Measurements from ENCODE around the gene SERP1.

DNA sequence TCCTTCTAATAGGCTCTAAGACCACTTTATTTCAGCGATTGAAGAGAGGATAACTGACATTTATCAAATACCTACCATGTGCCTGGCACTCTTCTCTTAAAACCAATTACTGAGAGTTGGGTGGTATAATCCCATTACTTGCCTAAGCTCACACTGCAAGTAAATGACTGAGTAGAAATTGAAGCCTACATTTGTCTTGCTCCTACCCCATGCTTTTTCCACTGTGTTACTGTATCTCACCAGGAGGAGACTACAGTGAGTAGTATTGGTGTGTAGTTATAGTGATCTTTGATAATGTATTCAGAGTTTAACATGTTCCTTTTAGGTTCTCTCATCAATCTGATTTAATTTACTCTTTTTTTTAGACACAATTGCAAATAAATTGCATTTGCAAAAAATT is 21.0 kb upstream of the SERP1 start:
- TF ChIP-seq SIN3A (IDR thresholded peaks at IDR 0.05; ENCODE audit: borderline replicate concordance, low read depth, low read length) (no peak), GABPA (IDR thresholded peaks at IDR 0.05; ENCODE audit: low read depth) (no peak), ELF1 (IDR thresholded peaks at IDR 0.05) (no peak), CHD2 (IDR thresholded peaks at IDR 0.05; ENCODE audit: low read length, partially characterized antibody) (no peak), EP300 (IDR thresholded peaks at IDR 0.05; ENCODE audit: borderline replicate concordance in 1 of 2, low read depth in 1 of 2, low read length in 1 of 2) (no peak), RFX5 (IDR thresholded peaks at IDR 0.05; ENCODE audit: low read length) (no peak), POLR2AphosphoS5 (IDR thresholded peaks at IDR 0.05; ENCODE audit: low read depth, low read length) (no peak), USF1 (IDR thresholded peaks at IDR 0.05; ENCODE audit: borderline replicate concordance, low read depth) (no peak)
- TF ChIP-seq, protein P1, sequence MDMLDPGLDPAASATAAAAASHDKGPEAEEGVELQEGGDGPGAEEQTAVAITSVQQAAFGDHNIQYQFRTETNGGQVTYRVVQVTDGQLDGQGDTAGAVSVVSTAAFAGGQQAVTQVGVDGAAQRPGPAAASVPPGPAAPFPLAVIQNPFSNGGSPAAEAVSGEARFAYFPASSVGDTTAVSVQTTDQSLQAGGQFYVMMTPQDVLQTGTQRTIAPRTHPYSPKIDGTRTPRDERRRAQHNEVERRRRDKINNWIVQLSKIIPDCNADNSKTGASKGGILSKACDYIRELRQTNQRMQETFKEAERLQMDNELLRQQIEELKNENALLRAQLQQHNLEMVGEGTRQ (IDR thresholded peaks at IDR 0.05; ENCODE audit: borderline replicate concordance, low read depth, low read length), result no peak
- TF ChIP-seq, protein P2, sequence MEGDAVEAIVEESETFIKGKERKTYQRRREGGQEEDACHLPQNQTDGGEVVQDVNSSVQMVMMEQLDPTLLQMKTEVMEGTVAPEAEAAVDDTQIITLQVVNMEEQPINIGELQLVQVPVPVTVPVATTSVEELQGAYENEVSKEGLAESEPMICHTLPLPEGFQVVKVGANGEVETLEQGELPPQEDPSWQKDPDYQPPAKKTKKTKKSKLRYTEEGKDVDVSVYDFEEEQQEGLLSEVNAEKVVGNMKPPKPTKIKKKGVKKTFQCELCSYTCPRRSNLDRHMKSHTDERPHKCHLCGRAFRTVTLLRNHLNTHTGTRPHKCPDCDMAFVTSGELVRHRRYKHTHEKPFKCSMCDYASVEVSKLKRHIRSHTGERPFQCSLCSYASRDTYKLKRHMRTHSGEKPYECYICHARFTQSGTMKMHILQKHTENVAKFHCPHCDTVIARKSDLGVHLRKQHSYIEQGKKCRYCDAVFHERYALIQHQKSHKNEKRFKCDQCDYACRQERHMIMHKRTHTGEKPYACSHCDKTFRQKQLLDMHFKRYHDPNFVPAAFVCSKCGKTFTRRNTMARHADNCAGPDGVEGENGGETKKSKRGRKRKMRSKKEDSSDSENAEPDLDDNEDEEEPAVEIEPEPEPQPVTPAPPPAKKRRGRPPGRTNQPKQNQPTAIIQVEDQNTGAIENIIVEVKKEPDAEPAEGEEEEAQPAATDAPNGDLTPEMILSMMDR (IDR thresholded peaks at IDR 0.05), result no peak
- TF ChIP-seq, protein P3, sequence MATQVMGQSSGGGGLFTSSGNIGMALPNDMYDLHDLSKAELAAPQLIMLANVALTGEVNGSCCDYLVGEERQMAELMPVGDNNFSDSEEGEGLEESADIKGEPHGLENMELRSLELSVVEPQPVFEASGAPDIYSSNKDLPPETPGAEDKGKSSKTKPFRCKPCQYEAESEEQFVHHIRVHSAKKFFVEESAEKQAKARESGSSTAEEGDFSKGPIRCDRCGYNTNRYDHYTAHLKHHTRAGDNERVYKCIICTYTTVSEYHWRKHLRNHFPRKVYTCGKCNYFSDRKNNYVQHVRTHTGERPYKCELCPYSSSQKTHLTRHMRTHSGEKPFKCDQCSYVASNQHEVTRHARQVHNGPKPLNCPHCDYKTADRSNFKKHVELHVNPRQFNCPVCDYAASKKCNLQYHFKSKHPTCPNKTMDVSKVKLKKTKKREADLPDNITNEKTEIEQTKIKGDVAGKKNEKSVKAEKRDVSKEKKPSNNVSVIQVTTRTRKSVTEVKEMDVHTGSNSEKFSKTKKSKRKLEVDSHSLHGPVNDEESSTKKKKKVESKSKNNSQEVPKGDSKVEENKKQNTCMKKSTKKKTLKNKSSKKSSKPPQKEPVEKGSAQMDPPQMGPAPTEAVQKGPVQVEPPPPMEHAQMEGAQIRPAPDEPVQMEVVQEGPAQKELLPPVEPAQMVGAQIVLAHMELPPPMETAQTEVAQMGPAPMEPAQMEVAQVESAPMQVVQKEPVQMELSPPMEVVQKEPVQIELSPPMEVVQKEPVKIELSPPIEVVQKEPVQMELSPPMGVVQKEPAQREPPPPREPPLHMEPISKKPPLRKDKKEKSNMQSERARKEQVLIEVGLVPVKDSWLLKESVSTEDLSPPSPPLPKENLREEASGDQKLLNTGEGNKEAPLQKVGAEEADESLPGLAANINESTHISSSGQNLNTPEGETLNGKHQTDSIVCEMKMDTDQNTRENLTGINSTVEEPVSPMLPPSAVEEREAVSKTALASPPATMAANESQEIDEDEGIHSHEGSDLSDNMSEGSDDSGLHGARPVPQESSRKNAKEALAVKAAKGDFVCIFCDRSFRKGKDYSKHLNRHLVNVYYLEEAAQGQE (IDR thresholded peaks at IDR 0.05; ENCODE audit: low read depth, low read length), result no peak
- TF ChIP-seq, protein P4, sequence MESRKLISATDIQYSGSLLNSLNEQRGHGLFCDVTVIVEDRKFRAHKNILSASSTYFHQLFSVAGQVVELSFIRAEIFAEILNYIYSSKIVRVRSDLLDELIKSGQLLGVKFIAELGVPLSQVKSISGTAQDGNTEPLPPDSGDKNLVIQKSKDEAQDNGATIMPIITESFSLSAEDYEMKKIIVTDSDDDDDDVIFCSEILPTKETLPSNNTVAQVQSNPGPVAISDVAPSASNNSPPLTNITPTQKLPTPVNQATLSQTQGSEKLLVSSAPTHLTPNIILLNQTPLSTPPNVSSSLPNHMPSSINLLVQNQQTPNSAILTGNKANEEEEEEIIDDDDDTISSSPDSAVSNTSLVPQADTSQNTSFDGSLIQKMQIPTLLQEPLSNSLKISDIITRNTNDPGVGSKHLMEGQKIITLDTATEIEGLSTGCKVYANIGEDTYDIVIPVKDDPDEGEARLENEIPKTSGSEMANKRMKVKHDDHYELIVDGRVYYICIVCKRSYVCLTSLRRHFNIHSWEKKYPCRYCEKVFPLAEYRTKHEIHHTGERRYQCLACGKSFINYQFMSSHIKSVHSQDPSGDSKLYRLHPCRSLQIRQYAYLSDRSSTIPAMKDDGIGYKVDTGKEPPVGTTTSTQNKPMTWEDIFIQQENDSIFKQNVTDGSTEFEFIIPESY (IDR thresholded peaks at IDR 0.05; ENCODE audit: borderline replicate concordance, low read depth), result no peak
